HEK293T (cell line): ENCODE data around the gene IFNAR1.

Experiments used
- CTCF ChIA-PET: fragments of 350-600 bp; formaldehyde crosslinking; extraction: SDS; loops from one replicate; lab custom pipeline; 2021; ENCODE audit warnings: antibody characterized with exemption, inconsistent platforms; lab: Yijun Ruan, JAX
- POLR2A ChIA-PET: fragments of 350-600 bp; formaldehyde crosslinking; extraction: SDS; loops from one replicate; lab custom pipeline; 2020; ENCODE audit warnings: antibody characterized with exemption, inconsistent platforms; lab: Yijun Ruan, JAX
- DNase-seq: peaks from one replicate; pipeline ENCODE4 v3.0.0; 2012; ENCODE audit warnings: mixed read lengths; ENCODE audit errors: extremely low spot score
- ARNT ChIP-seq: fragments of 450-650 bp; IDR thresholded peaks from 2 replicates; pipeline ENCODE4 v1.6.1; 2017; ENCODE audit warnings: mild to moderate bottlenecking
- BHLHE40 ChIP-seq: fragments of 450-650 bp; IDR thresholded peaks from 2 replicates; pipeline ENCODE4 v1.6.1; 2016; ENCODE audit warnings: mild to moderate bottlenecking, moderate library complexity, borderline replicate concordance
- CTBP1 ChIP-seq: fragments of 450-650 bp; IDR thresholded peaks from 2 replicates; pipeline ENCODE4 v1.6.1; 2016; ENCODE audit warnings: borderline replicate concordance
- ELF4 ChIP-seq: fragments of 450-650 bp; IDR thresholded peaks from 2 replicates; pipeline ENCODE4 v1.6.1; 2017; ENCODE audit warnings: antibody characterized with exemption
- FOXA1 ChIP-seq: fragments of 450-650 bp; IDR thresholded peaks from 2 replicates; pipeline ENCODE4 v1.6.1; 2016; ENCODE audit warnings: mild to moderate bottlenecking
- FOXK2 ChIP-seq: fragments of 450-650 bp; IDR thresholded peaks from 2 replicates; pipeline ENCODE4 v1.6.1; 2016; ENCODE audit warnings: mild to moderate bottlenecking
- FOXM1 ChIP-seq: fragments of 450-650 bp; IDR thresholded peaks from 2 replicates; pipeline ENCODE4 v1.6.1; 2017; ENCODE audit warnings: mild to moderate bottlenecking, borderline replicate concordance
- HDGF ChIP-seq: fragments of 450-650 bp; IDR thresholded peaks from 2 replicates; pipeline ENCODE4 v1.6.1; 2017; ENCODE audit warnings: antibody characterized with exemption, borderline replicate concordance
- L3MBTL2 ChIP-seq: fragments of 450-650 bp; conservative IDR thresholded peaks from 2 replicates; pipeline ENCODE4 v1.6.1; 2016; ENCODE audit warnings: mild to moderate bottlenecking
- LEF1 ChIP-seq: fragments of 450-650 bp; IDR thresholded peaks from 2 replicates; pipeline ENCODE4 v1.6.1; 2017; ENCODE audit warnings: mild to moderate bottlenecking, borderline replicate concordance
- NFRKB ChIP-seq: fragments of 450-650 bp; IDR thresholded peaks from 2 replicates; pipeline ENCODE4 v1.6.1; 2016; ENCODE audit warnings: mild to moderate bottlenecking, moderate library complexity
- SP1 ChIP-seq: fragments of 450-650 bp; IDR thresholded peaks from 2 replicates; pipeline ENCODE4 v1.6.1; 2017
- SUZ12 ChIP-seq: fragments of 450-650 bp; IDR thresholded peaks from 2 replicates; pipeline ENCODE4 v1.6.1; 2016; ENCODE audit warnings: mild to moderate bottlenecking
- TARDBP ChIP-seq: fragments of 450-650 bp; IDR thresholded peaks from 2 replicates; pipeline ENCODE4 v1.6.1; 2016
- ZNF384 ChIP-seq: fragments of 450-650 bp; IDR thresholded peaks from 2 replicates; pipeline ENCODE4 v1.6.1; 2016
- TF ChIP-seq, protein P1 (sequence below): fragments of 450-650 bp; IDR thresholded peaks from 2 replicates; pipeline ENCODE4 v1.6.1; 2016

IFNAR1 gene

GRCh38 chr21:33403128-33403785 lies 78.5 kb downstream of the IFNAR1 start, which contains the start of gene IFNGR2:
Gene IFNGR2 (plus strand): TSS chr21:33403413. CDS start chr21:33403544, 131 bp downstream.
- TF ChIP-seq TARDBP: no peak
- no peak for TF ChIP-seq SUZ12
- no peak for TF ChIP-seq FOXA1
- TF ChIP-seq ZNF384: no peak
- no peak for TF ChIP-seq BHLHE40
- TF ChIP-seq, protein P1, sequence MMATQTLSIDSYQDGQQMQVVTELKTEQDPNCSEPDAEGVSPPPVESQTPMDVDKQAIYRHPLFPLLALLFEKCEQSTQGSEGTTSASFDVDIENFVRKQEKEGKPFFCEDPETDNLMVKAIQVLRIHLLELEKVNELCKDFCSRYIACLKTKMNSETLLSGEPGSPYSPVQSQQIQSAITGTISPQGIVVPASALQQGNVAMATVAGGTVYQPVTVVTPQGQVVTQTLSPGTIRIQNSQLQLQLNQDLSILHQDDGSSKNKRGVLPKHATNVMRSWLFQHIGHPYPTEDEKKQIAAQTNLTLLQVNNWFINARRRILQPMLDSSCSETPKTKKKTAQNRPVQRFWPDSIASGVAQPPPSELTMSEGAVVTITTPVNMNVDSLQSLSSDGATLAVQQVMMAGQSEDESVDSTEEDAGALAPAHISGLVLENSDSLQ: no peak
- no peak for TF ChIP-seq FOXM1
- POLR2A ChIA-PET: interaction anchor here (1.8 kb wide), 1 partner anchor 78 kb away, joined by 7 read pairs; the partner anchor contains the start of gene IFNAR1
- peak; percentile 70 for DNase-seq
- CTCF ChIA-PET: no interaction called here

DNA sequence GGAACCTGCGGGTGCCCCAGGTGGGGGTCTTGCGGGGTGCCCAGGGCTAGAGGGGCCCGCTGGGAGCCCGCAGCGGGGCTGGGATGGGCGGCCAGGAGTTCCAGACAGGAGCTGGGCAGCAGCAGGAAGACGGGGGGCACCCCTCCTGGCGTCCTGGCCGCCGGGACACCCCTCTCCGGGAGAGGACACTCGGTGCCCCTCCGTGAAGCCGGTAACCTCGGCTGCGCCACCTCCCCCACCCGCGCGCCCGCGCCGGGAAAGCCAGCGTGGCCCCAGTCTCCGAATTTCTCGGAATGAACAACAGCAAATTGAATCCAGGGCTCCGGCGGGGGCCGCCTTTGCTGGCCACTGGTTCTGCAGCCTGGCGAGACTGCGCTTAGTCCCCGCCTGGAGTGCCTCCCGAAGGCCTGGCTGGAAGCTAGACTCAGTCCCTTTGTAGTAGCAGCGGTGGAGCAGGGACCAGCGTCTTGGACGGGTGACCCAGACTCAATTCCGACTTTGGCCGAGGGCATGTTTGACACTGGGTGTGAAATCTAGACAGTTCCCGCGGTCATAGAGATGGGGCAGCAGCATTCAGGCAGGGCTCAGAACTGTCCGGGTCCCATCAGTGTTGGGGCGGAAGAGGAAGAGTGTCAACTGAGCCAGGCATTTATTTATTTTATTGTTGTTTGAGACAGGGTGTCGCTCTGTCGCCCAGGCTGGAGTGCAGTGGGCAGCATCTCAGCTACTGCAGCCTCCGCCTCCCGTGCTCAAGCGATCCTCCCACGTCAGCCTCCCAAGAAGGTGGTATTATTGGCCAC lies 79.2 kb downstream of the IFNAR1 start:
- TF ChIP-seq SUZ12: no peak
- TF ChIP-seq ARNT: no peak
- no peak for TF ChIP-seq FOXA1
- TF ChIP-seq CTBP1: no peak
- no peak for TF ChIP-seq ELF4
- no peak for TF ChIP-seq HDGF
- TF ChIP-seq FOXM1: no peak
- no peak for TF ChIP-seq TARDBP
- no peak for TF ChIP-seq FOXK2
- no peak for TF ChIP-seq L3MBTL2
- no peak for TF ChIP-seq SP1
- TF ChIP-seq NFRKB: no peak
- TF ChIP-seq ZNF384: no peak
- ChIA-PET CTCF (no interaction called here), POLR2A (interaction anchor here (0.9 to 1.8 kb wide), 4 partner anchors 8 to 79 kb away, joined by 4 to 7 read pairs (median 4); partner anchors contain the start of genes IFNAR1 and TMEM50B)
- DNase-seq: peak; percentile 69

- DNase-seq: no peak
- TF ChIP-seq NFRKB (no peak), SP1 (no peak), CTBP1 (no peak), FOXK2 (no peak), ARNT (no peak), LEF1 (no peak), FOXA1 (no peak), BHLHE40 (no peak), HDGF (no peak), TARDBP (no peak), ELF4 (no peak), SUZ12 (no peak), L3MBTL2 (no peak), ZNF384 (no peak), FOXM1 (no peak)
- TF ChIP-seq, protein P1: no peak
- CTCF ChIA-PET: no interaction called here
- POLR2A ChIA-PET: interaction anchor here (1.0 kb wide), 1 partner anchor 82 kb away, joined by 3 read pairs; the partner anchor contains the start of gene IFNAR1
Measured at GRCh38 chr21:33406493-33406892, 81.7 kb downstream of the IFNAR1 start.
